ENCODE data around the gene SLC9C1. TPM values are rescaled to one million over a fixed set of nuclear protein-coding genes. Genes with fewer than 3 reads are reported as not detected.
A peak's percentile ranks its signal among the peaks of the same experiment; 100 is the strongest.

SLC9C1 gene
- total and polyA plus RNA-seq, 7 donors = 0.01 to 0.32 (median 0.17) TPM; not detected in 2

DNA sequence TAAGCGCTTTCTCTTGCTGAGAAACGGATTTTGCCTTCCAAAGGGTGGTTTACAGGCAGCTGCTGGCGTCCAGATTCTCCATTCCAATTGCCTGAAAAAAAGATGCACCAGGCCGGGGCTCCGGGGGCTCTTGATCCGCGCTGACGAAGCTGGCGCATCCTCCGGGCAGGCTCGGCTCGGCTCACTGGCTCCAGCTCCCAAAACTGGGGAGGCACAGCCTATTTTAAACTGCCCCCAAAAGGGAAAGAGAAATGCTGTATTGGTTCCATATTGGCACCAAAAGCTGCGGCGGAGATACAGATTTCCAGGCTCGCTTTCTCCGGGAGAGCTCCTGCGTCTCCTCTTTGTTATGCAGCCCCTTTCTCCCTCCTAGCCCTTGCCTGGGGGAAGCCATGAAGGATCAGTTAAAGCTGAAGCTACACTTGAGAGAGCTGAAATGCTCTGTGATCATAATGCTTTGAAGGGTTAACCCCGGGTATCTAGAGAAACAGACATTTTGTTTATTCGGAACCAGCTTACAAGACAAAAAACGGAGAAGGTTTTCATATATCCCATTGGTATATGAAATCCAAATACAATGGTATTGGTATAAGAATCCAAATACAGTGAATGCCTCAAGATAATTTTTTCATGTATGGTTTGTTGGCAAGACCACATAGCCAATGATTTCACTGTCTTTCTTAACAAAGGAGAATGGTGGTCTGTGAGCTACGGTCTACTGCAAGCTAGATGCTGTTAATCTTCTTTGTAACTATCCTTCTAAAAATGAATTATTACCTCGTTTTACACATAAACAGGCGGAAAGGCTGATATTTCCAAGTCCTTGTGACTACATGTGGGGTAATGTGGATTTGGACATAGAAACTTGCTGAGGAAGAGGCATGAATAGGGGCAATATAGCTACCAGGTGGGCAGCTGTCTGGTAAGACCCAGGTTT, 39.6 kb upstream of the SLC9C1 start:
- intact Hi-C loops (cut with DNase I) = no loop called here
- Histone ChIP-seq H3K27ac (peak overlapping the region; percentile 39), H3K4me1 (no peaks in the 10 kb centered on the region), H3K36me3 (ENCODE audit: insufficient read depth in 1 of 2, low read depth in 1 of 2) (no peaks in the 10 kb centered on the region), H3K9me3 (no peaks in the 10 kb centered on the region), H3K27me3 (ENCODE audit: insufficient read depth in 3 of 3, low read length in 2 of 3) (peaks cover 0 to 3% (median 0%) of the 10 kb centered on the region in 3 donors), H3K4me3 (peak overlapping the region; percentile 64)
- DNase-seq (no peak), ATAC-seq (no peak)
- 4 to 7% (median 4%) methylated on average over 23 of the region's 23 CpGs for WGBS, 3 donors
- TF ChIP-seq, protein P1, sequence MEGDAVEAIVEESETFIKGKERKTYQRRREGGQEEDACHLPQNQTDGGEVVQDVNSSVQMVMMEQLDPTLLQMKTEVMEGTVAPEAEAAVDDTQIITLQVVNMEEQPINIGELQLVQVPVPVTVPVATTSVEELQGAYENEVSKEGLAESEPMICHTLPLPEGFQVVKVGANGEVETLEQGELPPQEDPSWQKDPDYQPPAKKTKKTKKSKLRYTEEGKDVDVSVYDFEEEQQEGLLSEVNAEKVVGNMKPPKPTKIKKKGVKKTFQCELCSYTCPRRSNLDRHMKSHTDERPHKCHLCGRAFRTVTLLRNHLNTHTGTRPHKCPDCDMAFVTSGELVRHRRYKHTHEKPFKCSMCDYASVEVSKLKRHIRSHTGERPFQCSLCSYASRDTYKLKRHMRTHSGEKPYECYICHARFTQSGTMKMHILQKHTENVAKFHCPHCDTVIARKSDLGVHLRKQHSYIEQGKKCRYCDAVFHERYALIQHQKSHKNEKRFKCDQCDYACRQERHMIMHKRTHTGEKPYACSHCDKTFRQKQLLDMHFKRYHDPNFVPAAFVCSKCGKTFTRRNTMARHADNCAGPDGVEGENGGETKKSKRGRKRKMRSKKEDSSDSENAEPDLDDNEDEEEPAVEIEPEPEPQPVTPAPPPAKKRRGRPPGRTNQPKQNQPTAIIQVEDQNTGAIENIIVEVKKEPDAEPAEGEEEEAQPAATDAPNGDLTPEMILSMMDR (IDR thresholded peaks at IDR 0.05) = no peak

GRCh38 chr3:112333002-112333380, 39.0 kb upstream of the SLC9C1 start, which contains the start of gene CD200:
Gene CD200 (plus strand): TSS chr3:112333156. CDS start chr3:112333213, 57 bp downstream.
- ATAC-seq = peak in 2 of 4 donors; percentile 38 to 41
- Histone ChIP-seq H3K27ac (peak within 1 kb of the TSS; percentile 39), H3K36me3 (ENCODE audit: insufficient read depth in 1 of 2, low read depth in 1 of 2) (no peaks in the 10 kb centered on the region), H3K4me3 (peak within 1 kb of the TSS; percentile 64), H3K9me3 (no peaks in the 10 kb centered on the region), H3K27me3 (ENCODE audit: insufficient read depth in 3 of 3, low read length in 2 of 3) (peaks cover 0 to 3% (median 0%) of the 10 kb centered on the region in 3 donors), H3K4me1 (no peaks in the 10 kb centered on the region)
- peak; percentile 37 to 60 for DNase-seq
- intact Hi-C loops (cut with DNase I) = no loop called here
- WGBS, 3 donors = 0 to 5% (median 0%) methylated on average over 23 to 28 of the region's 28 CpGs
- TF ChIP-seq, protein P1 (IDR thresholded peaks at IDR 0.05) = no peak

DNA sequence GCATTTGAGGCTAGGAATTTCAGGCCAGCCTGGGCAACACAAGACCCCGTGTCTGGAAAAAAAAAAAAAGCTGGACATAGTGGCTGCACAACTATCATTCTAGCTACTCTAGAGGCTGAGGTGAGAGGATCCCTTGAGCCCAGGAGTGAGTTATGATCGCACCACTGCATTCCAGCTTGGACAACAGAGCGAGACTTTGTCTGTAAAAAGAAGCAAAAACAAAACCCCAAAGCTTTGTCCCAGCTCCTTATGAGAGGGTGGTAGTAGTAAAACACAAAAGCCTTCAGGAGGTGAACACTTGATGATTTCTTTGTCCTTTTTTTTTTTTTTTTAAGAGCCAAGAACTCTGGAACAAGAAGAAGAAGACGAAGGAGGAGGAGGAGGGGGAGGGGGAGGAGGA, 37.8 kb upstream of the SLC9C1 start:
- ATAC-seq = no peak
- no peaks in the 10 kb centered on the region for H3K36me3 ChIP-seq (ENCODE audit: insufficient read depth in 1 of 2, low read depth in 1 of 2)
- no peak for DNase-seq
- H3K9me3 ChIP-seq = no peaks in the 10 kb centered on the region
- TF ChIP-seq, protein P1 (IDR thresholded peaks at IDR 0.05) = no peak
- intact Hi-C loops (cut with DNase I) = no loop called here
- no peak overlapping the region for H3K27ac ChIP-seq
- WGBS, 3 donors = 93 to 96% (median 93%) methylated on average over 3 to 4 of the region's 4 CpGs
- no peaks in the 10 kb centered on the region for H3K4me1 ChIP-seq
- peaks cover 0 to 3% (median 0%) of the 10 kb centered on the region in 3 donors for H3K27me3 ChIP-seq (ENCODE audit: insufficient read depth in 3 of 3, low read length in 2 of 3)
- H3K4me3 ChIP-seq = no peak overlapping the region

- no peak overlapping the region for H3K4me3 ChIP-seq
- 1 to 3% (median 2%) methylated on average over 2 of the region's 2 CpGs for WGBS, 3 donors
- no peak overlapping the region for H3K27ac ChIP-seq
- DNase-seq (no peak), ATAC-seq (peak in 3 of 4 donors; percentile 49 to 54 (median 52))
- no peaks in the 10 kb centered on the region for H3K27me3 ChIP-seq (ENCODE audit: insufficient read depth in 3 of 3, low read length in 2 of 3)
- no peaks in the 10 kb centered on the region for H3K9me3 ChIP-seq
- no peaks in the 10 kb centered on the region for H3K36me3 ChIP-seq (ENCODE audit: insufficient read depth in 1 of 2, low read depth in 1 of 2)
- H3K4me1 ChIP-seq = no peaks in the 10 kb centered on the region
- intact Hi-C loops (cut with DNase I) = loop anchor here in 1 of 2 donors (10.0 kb wide), 1 partner anchor 187 kb away; no protein-coding TSS in a partner anchor
- TF ChIP-seq, protein P1 (IDR thresholded peaks at IDR 0.05) = peak; percentile 43
Observed at GRCh38 chr3:112327371-112327951, 33.4 kb upstream of the SLC9C1 start.
